ENCODE results near the gene PTPN23.

The PTPN23 gene

DNA sequence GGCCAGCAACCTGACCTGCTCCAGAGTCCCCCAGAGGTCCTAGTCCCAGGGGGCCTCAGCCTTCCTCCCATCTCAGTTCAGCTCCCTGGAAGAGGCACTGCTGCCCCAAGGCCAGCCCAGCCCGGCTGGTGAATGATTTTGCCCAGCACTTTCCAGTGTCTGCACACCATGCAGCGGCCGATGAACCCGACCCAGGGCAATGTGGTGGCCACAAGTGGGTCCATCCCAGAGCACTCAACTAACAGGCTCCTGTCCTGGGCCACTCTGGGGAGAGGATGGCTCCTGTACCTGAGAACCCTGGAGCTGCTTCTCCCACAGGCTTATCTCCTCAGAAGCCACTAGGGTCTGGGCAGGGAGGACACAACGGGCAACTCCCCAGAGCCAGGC is 39.2 kb downstream of the PTPN23 start:
- POLR2A ChIA-PET = no interaction called here
- TF ChIP-seq SUZ12 (IDR thresholded peaks at IDR 0.05) = no peak
- no peak for TF ChIP-seq ZNF384 (IDR thresholded peaks at IDR 0.05)
- no peak for TF ChIP-seq LEF1 (IDR thresholded peaks at IDR 0.05; ENCODE audit: borderline replicate concordance)
- TF ChIP-seq, protein P1, sequence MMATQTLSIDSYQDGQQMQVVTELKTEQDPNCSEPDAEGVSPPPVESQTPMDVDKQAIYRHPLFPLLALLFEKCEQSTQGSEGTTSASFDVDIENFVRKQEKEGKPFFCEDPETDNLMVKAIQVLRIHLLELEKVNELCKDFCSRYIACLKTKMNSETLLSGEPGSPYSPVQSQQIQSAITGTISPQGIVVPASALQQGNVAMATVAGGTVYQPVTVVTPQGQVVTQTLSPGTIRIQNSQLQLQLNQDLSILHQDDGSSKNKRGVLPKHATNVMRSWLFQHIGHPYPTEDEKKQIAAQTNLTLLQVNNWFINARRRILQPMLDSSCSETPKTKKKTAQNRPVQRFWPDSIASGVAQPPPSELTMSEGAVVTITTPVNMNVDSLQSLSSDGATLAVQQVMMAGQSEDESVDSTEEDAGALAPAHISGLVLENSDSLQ (IDR thresholded peaks at IDR 0.05) = no peak
- TF ChIP-seq FOXA1 (IDR thresholded peaks at IDR 0.05) = no peak
- no peak for TF ChIP-seq NFRKB (IDR thresholded peaks at IDR 0.05)
- no peak for TF ChIP-seq HDGF (IDR thresholded peaks at IDR 0.05; ENCODE audit: borderline replicate concordance)
- no peak for TF ChIP-seq TARDBP (IDR thresholded peaks at IDR 0.05)
- TF ChIP-seq CTBP1 (IDR thresholded peaks at IDR 0.05; ENCODE audit: borderline replicate concordance) = no peak
- no peak for TF ChIP-seq SP1 (IDR thresholded peaks at IDR 0.05)
- no peak for TF ChIP-seq ARNT (IDR thresholded peaks at IDR 0.05)
- TF ChIP-seq FOXM1 (IDR thresholded peaks at IDR 0.05; ENCODE audit: borderline replicate concordance) = no peak
- TF ChIP-seq BHLHE40 (IDR thresholded peaks at IDR 0.05; ENCODE audit: borderline replicate concordance) = no peak
- no peak for TF ChIP-seq ELF4 (IDR thresholded peaks at IDR 0.05)
- DNase-seq (ENCODE audit: extremely low spot score) = no peak
- CTCF ChIA-PET = interaction anchor here (1.6 kb wide), 1 partner anchor 58 kb away, joined by 3 read pairs; no protein-coding TSS in a partner anchor

DNA sequence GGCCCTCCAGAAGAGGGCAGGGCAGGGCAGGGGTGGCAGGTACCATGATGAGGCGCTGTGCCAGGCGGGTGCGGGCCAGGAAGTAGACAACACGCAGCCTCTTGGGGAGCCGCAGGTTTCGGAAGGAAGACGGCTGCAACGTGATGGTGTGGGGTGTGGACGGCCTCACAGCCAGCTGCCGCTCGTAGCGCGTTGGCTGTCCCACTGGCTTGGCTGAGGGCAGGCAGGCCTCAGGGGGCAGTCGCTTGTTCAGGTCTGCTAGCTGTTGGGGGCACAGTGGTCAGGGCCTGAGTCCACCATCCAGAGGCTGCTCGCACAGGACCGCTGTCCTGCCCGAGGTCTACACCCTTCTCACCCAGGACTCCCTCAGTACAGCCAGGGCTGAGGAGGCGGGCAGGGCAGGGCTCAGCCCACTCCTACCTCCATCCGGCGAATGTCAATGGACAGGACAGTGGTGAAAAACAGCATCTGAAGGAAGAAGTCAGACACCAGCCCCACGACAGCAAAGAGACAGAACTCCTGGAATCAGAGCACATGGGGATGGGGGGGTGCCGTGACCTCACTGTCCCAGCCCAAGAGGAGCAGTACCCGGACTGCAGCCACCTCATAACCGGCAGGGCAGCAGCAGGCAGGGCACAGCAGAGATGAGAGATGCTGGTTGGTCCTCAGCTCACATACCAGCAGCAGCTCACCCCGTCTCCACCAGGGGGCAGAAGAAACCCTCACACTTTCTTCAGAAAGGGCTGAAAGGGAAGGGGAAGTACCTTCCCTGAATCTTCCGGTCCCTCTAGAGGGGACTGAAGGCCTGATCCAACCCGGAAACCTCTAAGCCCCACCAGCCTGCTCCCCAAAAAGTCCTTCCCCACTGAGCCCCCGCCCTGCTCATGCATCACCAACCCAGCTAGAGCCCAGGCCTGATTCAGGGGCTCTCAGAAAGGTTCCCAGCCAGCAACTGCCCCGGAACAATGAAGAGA is 40.0 kb downstream of the PTPN23 start:
- peak; percentile 89 for DNase-seq (ENCODE audit: extremely low spot score)
- POLR2A ChIA-PET = interaction anchor here (0.9 to 1.8 kb wide), 6 partner anchors 8 to 102 kb away, joined by 3 to 6 read pairs (median 4); partner anchors contain the start of genes ELP6, PTPN23 and SCAP
- CTCF ChIA-PET = interaction anchor here (0.7 to 1.6 kb wide), 9 partner anchors 10 to 375 kb away, joined by 3 to 7 read pairs (median 4); partner anchors contain the start of gene SCAP
- TF ChIP-seq FOXM1 (IDR thresholded peaks at IDR 0.05; ENCODE audit: borderline replicate concordance) (no peak), HDGF (IDR thresholded peaks at IDR 0.05; ENCODE audit: borderline replicate concordance) (peak; percentile 19; the same call in 1 of the 2 replicates), ELF4 (IDR thresholded peaks at IDR 0.05) (0 out of 2 replicates have a peak, but pooled peaks have one; percentile 10), FOXK2 (IDR thresholded peaks at IDR 0.05) (no peak)

DNA sequence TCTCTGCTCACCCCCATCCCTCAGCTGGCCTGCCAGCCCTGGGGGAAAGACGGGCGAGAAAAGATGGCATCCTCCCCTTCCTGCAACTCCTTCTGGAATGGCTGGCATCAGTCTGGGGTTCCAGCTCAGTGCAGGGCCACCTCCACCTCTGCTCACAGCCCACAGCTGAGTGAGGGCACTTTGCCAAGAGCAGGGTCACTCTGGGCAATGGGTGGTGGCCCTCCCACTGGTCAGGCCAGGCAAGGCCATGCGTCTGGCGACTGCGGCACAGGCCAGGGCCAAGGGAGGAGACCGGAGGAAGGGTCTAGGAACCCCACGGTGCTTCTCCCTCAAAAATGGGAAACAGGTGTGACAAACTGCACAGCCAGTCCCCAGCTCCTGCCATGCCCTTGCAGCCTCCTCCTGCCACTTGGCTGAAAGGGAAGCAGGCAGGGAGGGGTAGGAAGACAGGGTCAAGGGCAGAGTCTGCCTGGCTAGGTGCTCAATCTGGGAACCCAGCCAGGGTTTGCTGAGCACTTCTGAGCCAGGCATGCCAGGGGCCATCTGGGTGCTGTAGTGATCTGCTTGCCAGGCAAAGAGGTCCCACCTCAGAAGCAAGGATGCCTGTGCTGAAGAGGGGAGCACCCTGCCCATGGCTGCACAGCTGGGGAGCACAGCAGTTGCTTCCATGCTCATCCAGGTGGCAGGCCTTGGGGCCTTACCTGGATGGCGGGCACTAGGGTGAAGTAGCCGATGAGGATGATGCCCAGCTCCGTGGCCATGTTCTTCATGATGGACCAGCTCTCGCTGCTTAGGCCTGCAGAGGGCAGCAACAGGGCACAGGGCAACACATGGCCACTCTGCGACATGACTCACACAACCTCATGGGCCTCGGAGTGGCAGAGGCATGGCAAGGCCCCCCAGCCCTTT is 41.2 kb downstream of the PTPN23 start:
- no peak for TF ChIP-seq SUZ12 (IDR thresholded peaks at IDR 0.05)
- no peak for TF ChIP-seq SP1 (IDR thresholded peaks at IDR 0.05)
- no peak for TF ChIP-seq CTBP1 (IDR thresholded peaks at IDR 0.05; ENCODE audit: borderline replicate concordance)
- TF ChIP-seq FOXM1 (IDR thresholded peaks at IDR 0.05; ENCODE audit: borderline replicate concordance) = no peak
- TF ChIP-seq LEF1 (IDR thresholded peaks at IDR 0.05; ENCODE audit: borderline replicate concordance) = no peak
- TF ChIP-seq BHLHE40 (IDR thresholded peaks at IDR 0.05; ENCODE audit: borderline replicate concordance) = no peak
- no peak for TF ChIP-seq TARDBP (IDR thresholded peaks at IDR 0.05)
- TF ChIP-seq L3MBTL2 (conservative IDR thresholded peaks at IDR 0.05) = no peak
- ChIA-PET POLR2A (interaction anchor here (0.9 to 1.8 kb wide), 5 partner anchors 9 to 101 kb away, joined by 3 to 6 read pairs (median 4); partner anchors contain the start of genes ELP6 and SCAP), CTCF (interaction anchor here (0.9 to 1.6 kb wide), 8 partner anchors 8 to 61 kb away, joined by 3 to 7 read pairs (median 4); partner anchors contain the start of gene SCAP)
- no peak for DNase-seq (ENCODE audit: extremely low spot score)

DNA sequence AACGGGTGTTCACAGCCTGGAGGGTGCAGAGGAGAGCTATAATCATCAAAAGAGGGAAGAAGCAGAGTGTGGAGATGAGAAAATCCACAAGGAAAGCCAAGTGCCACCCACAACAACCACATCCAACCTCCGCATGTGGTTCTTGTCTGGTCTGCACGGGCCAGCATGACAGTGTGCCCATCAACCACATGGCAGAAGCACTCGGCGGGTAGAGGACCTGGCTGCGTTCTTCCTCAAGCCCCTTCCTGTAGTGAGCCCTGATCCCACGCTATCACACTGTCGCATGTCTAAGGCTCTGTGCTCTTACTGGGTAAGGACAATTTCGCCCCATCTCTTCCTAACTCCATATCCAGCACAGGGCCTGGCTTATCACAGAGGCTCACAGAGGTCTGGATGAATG is 41.9 kb downstream of the PTPN23 start:
- no peak for DNase-seq (ENCODE audit: extremely low spot score)
- ChIA-PET CTCF (no interaction called here), POLR2A (interaction anchor here (1.8 kb wide), 1 partner anchor 52 kb away, joined by 6 read pairs; the partner anchor contains the start of gene SCAP)
- TF ChIP-seq BHLHE40 (IDR thresholded peaks at IDR 0.05; ENCODE audit: borderline replicate concordance) (no peak), HDGF (IDR thresholded peaks at IDR 0.05; ENCODE audit: borderline replicate concordance) (no peak), TARDBP (IDR thresholded peaks at IDR 0.05) (no peak), ELF4 (IDR thresholded peaks at IDR 0.05) (no peak), SP1 (IDR thresholded peaks at IDR 0.05) (no peak), ARNT (IDR thresholded peaks at IDR 0.05) (no peak)

DNA sequence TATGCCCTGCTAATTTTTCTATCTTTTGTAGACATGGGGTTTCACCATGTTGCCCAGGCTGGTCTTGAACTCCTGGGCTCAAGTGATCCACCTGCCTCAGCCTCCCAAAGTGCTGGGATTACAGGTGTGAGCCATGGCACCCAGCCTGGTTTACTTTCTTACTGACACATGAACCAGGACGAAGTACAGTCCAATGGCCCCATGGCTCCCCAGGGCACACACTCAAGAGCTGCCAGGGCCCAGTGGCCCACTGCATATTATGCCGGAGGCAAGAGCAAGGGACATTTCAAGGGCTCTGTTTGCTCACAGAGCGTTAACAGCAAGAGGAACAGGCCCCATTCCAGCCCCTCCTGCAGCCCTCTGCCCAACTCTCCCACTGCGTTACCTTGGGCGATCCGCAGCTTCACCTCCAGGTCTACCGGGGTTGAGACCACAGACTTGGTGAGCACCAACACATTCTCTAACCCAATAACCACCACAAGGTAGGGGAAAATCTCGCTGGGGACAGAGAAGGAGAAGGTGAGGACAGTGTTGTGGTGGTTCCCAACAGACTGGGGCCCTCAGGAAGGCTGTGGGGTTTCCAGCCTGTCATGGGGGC is 42.8 kb downstream of the PTPN23 start:
- TF ChIP-seq TARDBP (IDR thresholded peaks at IDR 0.05) (no peak), ARNT (IDR thresholded peaks at IDR 0.05) (no peak), HDGF (IDR thresholded peaks at IDR 0.05; ENCODE audit: borderline replicate concordance) (no peak), ZNF384 (IDR thresholded peaks at IDR 0.05) (no peak), SUZ12 (IDR thresholded peaks at IDR 0.05) (no peak), CTBP1 (IDR thresholded peaks at IDR 0.05; ENCODE audit: borderline replicate concordance) (no peak), ELF4 (IDR thresholded peaks at IDR 0.05) (no peak), L3MBTL2 (conservative IDR thresholded peaks at IDR 0.05) (no peak), FOXA1 (IDR thresholded peaks at IDR 0.05) (no peak), FOXK2 (IDR thresholded peaks at IDR 0.05) (no peak), FOXM1 (IDR thresholded peaks at IDR 0.05; ENCODE audit: borderline replicate concordance) (no peak), NFRKB (IDR thresholded peaks at IDR 0.05) (no peak), SP1 (IDR thresholded peaks at IDR 0.05) (no peak), LEF1 (IDR thresholded peaks at IDR 0.05; ENCODE audit: borderline replicate concordance) (no peak)
- TF ChIP-seq, protein P1 (IDR thresholded peaks at IDR 0.05) = no peak
- DNase-seq (ENCODE audit: extremely low spot score) = no peak
- ChIA-PET CTCF (no interaction called here), POLR2A (no interaction called here)
